GM23338 (cell line): ENCODE data around the gene CPNE5. TPM values are rescaled to one million over a fixed set of nuclear protein-coding genes. Genes with fewer than 3 reads are reported as not detected.

Experiments used
- ATAC-seq: fragments of 200-7000 bp; cut with Tn5 transposase; 3 replicates; pipeline ENCODE4 v1.9.1; 2020
- DNase-seq: peaks from one replicate; pipeline ENCODE4 v3.0.0-alpha.2; 2015; ENCODE audit warnings: low spot score
- H2AFZ ChIP-seq: fragments of 200-600 bp; sonication (generic); 2 replicates; pipeline ENCODE4 v1.8.0; 2016; ENCODE audit warnings: antibody characterized with exemption, mild to moderate bottlenecking, moderate library complexity
- H3F3A ChIP-seq: fragments of 200-600 bp; sonication (generic); replicated peaks from 2 replicates; pipeline ENCODE4 v1.8.0; 2017; ENCODE audit warnings: antibody characterized with exemption, mixed run types, low read depth
- H3K27ac ChIP-seq: fragments of 200-600 bp; sonication (generic); 2 replicates; pipeline ENCODE4 v1.6.1; 2016; ENCODE audit warnings: low read depth
- H3K27me3 ChIP-seq: fragments of 200-600 bp; sonication (generic); 2 replicates; pipeline ENCODE4 v1.8.0; 2016; ENCODE audit warnings: mild to moderate bottlenecking, mixed run types, moderate library complexity; ENCODE audit not compliant: insufficient read depth
- H3K36me3 ChIP-seq: fragments of 200-600 bp; sonication (generic); 2 replicates; pipeline ENCODE4 v1.8.0; 2016; ENCODE audit warnings: mild to moderate bottlenecking; ENCODE audit not compliant: insufficient read depth
- H3K4me1 ChIP-seq: fragments of 200-600 bp; sonication (generic); 2 replicates; pipeline ENCODE4 v1.8.0; 2016; ENCODE audit warnings: mild to moderate bottlenecking, moderate library complexity; ENCODE audit not compliant: insufficient read depth
- H3K4me2 ChIP-seq: fragments of 200-600 bp; sonication (generic); 2 replicates; pipeline ENCODE4 v1.7.1; 2017; ENCODE audit warnings: mixed run types
- H3K4me3 ChIP-seq: fragments of 200-600 bp; sonication (generic); 2 replicates; pipeline ENCODE4 v1.6.1; 2016; ENCODE audit warnings: mixed run types
- H3K79me2 ChIP-seq: fragments of 200-600 bp; sonication (generic); replicated peaks from 2 replicates; pipeline ENCODE4 v1.8.0; 2017; ENCODE audit warnings: mild to moderate bottlenecking; ENCODE audit not compliant: insufficient read depth
- H3K9me2 ChIP-seq: fragments of 200-600 bp; sonication (generic); 2 replicates; pipeline ENCODE4 v1.8.0; 2017; ENCODE audit not compliant: insufficient read depth
- H4K20me1 ChIP-seq: fragments of 200-600 bp; sonication (generic); replicated peaks from 2 replicates; pipeline ENCODE4 v1.8.0; 2017; ENCODE audit warnings: mild to moderate bottlenecking; ENCODE audit not compliant: insufficient read depth
- H3K27ac Mint-ChIP-seq: 2 replicates; pipeline ENCODE4 v1.8.0; 2020; ENCODE audit warnings: inconsistent platforms, mild to moderate bottlenecking, moderate library complexity, mixed read lengths
- H3K27me3 Mint-ChIP-seq: 3 replicates; pipeline ENCODE4 v1.8.0; 2022; ENCODE audit warnings: low read depth, mild to moderate bottlenecking, moderate library complexity, mixed read lengths, inconsistent platforms; ENCODE audit not compliant: insufficient read depth, poor library complexity
- H3K36me3 Mint-ChIP-seq: 3 replicates; pipeline ENCODE4 v1.8.0; 2021; ENCODE audit warnings: low read depth, mild to moderate bottlenecking, inconsistent platforms, moderate library complexity, mixed read lengths
- H3K4me1 Mint-ChIP-seq: 3 replicates; pipeline ENCODE4 v1.8.0; 2020; ENCODE audit warnings: mild to moderate bottlenecking, inconsistent platforms, mixed read lengths
- H3K4me3 Mint-ChIP-seq: 3 replicates; pipeline ENCODE4 v1.8.0; 2021; ENCODE audit warnings: moderate library complexity, mild to moderate bottlenecking, inconsistent platforms, mixed read lengths
- H3K9me3 Mint-ChIP-seq: 3 replicates; pipeline ENCODE4 v1.8.0; 2020; ENCODE audit warnings: moderate library complexity, mild to moderate bottlenecking, inconsistent platforms, mixed read lengths
- CREB1 ChIP-seq: fragments of 250-450 bp; sonication (Bioruptor Pico); IDR thresholded peaks from 2 replicates; pipeline ENCODE4 v1.5.0; 2020; ENCODE audit warnings: low read depth, mild to moderate bottlenecking, moderate library complexity
- EZH2 ChIP-seq: fragments of 200-600 bp; sonication (generic); IDR thresholded peaks from one replicate; pipeline ENCODE4 v1.8.0; 2017; ENCODE audit warnings: antibody characterized with exemption, mild to moderate bottlenecking, low read depth; ENCODE audit not compliant: unreplicated experiment
- EZH2phosphoT487 ChIP-seq: fragments of 200-600 bp; sonication (generic); IDR thresholded peaks from one replicate; pipeline ENCODE4 v1.8.1; 2018; ENCODE audit warnings: antibody characterized with exemption; ENCODE audit not compliant: unreplicated experiment
- JUNB ChIP-seq: IDR thresholded peaks from one replicate; pipeline ENCODE4 v1.6.1; 2016; ENCODE audit warnings: antibody characterized with exemption; ENCODE audit not compliant: unreplicated experiment
- NANOG ChIP-seq: IDR thresholded peaks from 2 replicates; pipeline ENCODE4 v1.6.1; 2016; ENCODE audit warnings: antibody characterized with exemption, borderline replicate concordance
- POLR2AphosphoS5 ChIP-seq: IDR thresholded peaks from 2 replicates; pipeline ENCODE4 v1.6.1; 2016; ENCODE audit warnings: antibody characterized with exemption, low read depth
- REST ChIP-seq: IDR thresholded peaks from one replicate; pipeline ENCODE4 v1.6.1; 2018; ENCODE audit warnings: antibody characterized with exemption; ENCODE audit not compliant: unreplicated experiment
- STAT1 ChIP-seq: IDR thresholded peaks from one replicate; pipeline ENCODE4 v1.6.1; 2016; ENCODE audit warnings: antibody characterized with exemption; ENCODE audit not compliant: unreplicated experiment
- ZNF114 ChIP-seq: fragments of 250-450 bp; sonication (Bioruptor Pico); IDR thresholded peaks from 2 replicates; pipeline ENCODE4 v1.5.0; 2020; ENCODE audit warnings: mild to moderate bottlenecking, moderate library complexity
- ZNF331 ChIP-seq: fragments of 250-450 bp; sonication (Bioruptor Pico); IDR thresholded peaks from 2 replicates; pipeline ENCODE4 v1.5.0; 2020; ENCODE audit warnings: low read depth, mild to moderate bottlenecking, moderate library complexity
- ZNF462 ChIP-seq: fragments of 250-450 bp; sonication (Bioruptor Pico); IDR thresholded peaks from 2 replicates; pipeline ENCODE4 v1.5.0; 2020; ENCODE audit warnings: mild to moderate bottlenecking, moderate library complexity
- polyA plus RNA-seq: library from polyadenylated mRNA; unstranded; fragments of >200 nt; fragmentation: Nextera tagmentation; extraction: Ambion mirVana; gene quantifications from 2 replicates; pipeline ENCODE4 v1.2.1, GENCODE V29; 2016
- total RNA-seq: library from RNA; depleted of rRNA; stranded (reverse); fragments of >200 nt; shearing (Covaris generic); gene quantifications from 2 replicates; pipeline ENCODE4 v1.2.3, GENCODE V29; 2014
- TF ChIP-seq, protein P1 (sequence below): IDR thresholded peaks from 2 replicates; pipeline ENCODE4 v1.6.1; 2016; ENCODE audit warnings: antibody characterized with exemption
- TF ChIP-seq, protein P2 (sequence below), 2 experiments: fragments of 200-600 bp in 1 of 2; sonication (generic) in 1 of 2; conservative IDR thresholded peaks; 2 replicates each; pipeline versions ENCODE4 v1.5.1 to v1.6.1; 2016 to 2017; ENCODE audit warnings: antibody characterized with exemption in 2 of 2, low read depth in 2 of 2, mild to moderate bottlenecking in 2 of 2, moderate library complexity in 1 of 2

The CPNE5 gene
- total and polyA plus RNA-seq, 2 experiments from 2014 or later = 0.14 to 0.42 TPM

DNA sequence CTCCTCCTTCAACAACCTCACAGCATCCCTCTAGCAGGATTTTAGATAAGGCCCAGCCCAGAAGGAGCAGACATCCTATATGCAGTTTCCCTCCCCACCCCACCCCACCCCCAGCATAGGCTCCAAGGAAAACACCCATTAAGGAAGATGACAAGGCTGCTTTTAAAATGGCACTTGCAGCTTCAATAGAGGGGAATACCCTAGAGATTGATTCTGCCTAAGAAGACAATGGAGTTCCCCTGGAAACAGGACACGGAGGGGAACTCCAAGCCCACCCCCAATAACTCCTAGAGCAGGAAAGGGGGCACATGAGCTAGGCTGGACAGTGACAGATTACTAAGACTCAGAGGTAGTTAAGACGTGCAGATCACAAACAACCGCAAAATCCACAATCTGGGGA, 34.7 kb downstream of the CPNE5 start:
- H2AFZ ChIP-seq = peak overlapping the region; percentile 66; the same call in 1 of the 2 replicates
- H3K27me3 ChIP-seq = no peaks in the 10 kb centered on the region
- H3K9me2 ChIP-seq = no peaks in the 10 kb centered on the region
- H4K20me1 ChIP-seq = no peaks in the 10 kb centered on the region
- H3K4me3 ChIP-seq = no peak overlapping the region
- no peak overlapping the region for H3K27ac ChIP-seq
- peaks cover 46% of the 10 kb centered on the region for H3K4me1 Mint-ChIP-seq
- H3K27ac Mint-ChIP-seq = peak overlapping the region; percentile 33; the same call in 1 of the 2 replicates
- peaks cover 22% of the 10 kb centered on the region for H3K4me1 ChIP-seq
- peak overlapping the region; percentile 45; the same call in 1 of the 2 replicates for H3K4me2 ChIP-seq
- ATAC-seq (no peak), DNase-seq (no peak)
- no peak for TF ChIP-seq EZH2phosphoT487
- no peak for TF ChIP-seq ZNF331 (CRISPR knock-in tag)
- no peak for TF ChIP-seq STAT1
- TF ChIP-seq ZNF462 (CRISPR knock-in tag) = no peak
- no peak for TF ChIP-seq NANOG
- TF ChIP-seq, protein P1, sequence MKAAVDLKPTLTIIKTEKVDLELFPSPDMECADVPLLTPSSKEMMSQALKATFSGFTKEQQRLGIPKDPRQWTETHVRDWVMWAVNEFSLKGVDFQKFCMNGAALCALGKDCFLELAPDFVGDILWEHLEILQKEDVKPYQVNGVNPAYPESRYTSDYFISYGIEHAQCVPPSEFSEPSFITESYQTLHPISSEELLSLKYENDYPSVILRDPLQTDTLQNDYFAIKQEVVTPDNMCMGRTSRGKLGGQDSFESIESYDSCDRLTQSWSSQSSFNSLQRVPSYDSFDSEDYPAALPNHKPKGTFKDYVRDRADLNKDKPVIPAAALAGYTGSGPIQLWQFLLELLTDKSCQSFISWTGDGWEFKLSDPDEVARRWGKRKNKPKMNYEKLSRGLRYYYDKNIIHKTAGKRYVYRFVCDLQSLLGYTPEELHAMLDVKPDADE = no peak
- TF ChIP-seq, protein P2, sequence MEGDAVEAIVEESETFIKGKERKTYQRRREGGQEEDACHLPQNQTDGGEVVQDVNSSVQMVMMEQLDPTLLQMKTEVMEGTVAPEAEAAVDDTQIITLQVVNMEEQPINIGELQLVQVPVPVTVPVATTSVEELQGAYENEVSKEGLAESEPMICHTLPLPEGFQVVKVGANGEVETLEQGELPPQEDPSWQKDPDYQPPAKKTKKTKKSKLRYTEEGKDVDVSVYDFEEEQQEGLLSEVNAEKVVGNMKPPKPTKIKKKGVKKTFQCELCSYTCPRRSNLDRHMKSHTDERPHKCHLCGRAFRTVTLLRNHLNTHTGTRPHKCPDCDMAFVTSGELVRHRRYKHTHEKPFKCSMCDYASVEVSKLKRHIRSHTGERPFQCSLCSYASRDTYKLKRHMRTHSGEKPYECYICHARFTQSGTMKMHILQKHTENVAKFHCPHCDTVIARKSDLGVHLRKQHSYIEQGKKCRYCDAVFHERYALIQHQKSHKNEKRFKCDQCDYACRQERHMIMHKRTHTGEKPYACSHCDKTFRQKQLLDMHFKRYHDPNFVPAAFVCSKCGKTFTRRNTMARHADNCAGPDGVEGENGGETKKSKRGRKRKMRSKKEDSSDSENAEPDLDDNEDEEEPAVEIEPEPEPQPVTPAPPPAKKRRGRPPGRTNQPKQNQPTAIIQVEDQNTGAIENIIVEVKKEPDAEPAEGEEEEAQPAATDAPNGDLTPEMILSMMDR (conservative IDR thresholded peaks at IDR 0.05; ENCODE audit: low read depth in 2 of 2) = no peak
- TF ChIP-seq REST = no peak
- no peak for TF ChIP-seq EZH2
- TF ChIP-seq POLR2AphosphoS5 = no peak
- no peak for TF ChIP-seq ZNF114 (CRISPR knock-in tag)
- no peak for TF ChIP-seq CREB1 (CRISPR knock-in tag)
- no peak for TF ChIP-seq JUNB
- H3K9me3 Mint-ChIP-seq = no peaks in the 10 kb centered on the region
- no peaks in the 10 kb centered on the region for H3K36me3 ChIP-seq
- no peaks in the 10 kb centered on the region for H3K79me2 ChIP-seq
- H3K27me3 Mint-ChIP-seq = peaks cover 13% of the 10 kb centered on the region
- H3K36me3 Mint-ChIP-seq = no peaks in the 10 kb centered on the region
- no peaks in the 10 kb centered on the region for H3F3A ChIP-seq
- no peak overlapping the region for H3K4me3 Mint-ChIP-seq
